ENCODE measurements around the gene RNF212. TPM values are rescaled to one million over a fixed set of nuclear protein-coding genes. Genes with fewer than 3 reads are reported as not detected.
"Not testable (repeated sequence)": the region's sequence is repeated elsewhere in the genome, so short reads cannot be mapped to it uniquely, and the experiment has no call there.

Gene RNF212
- total RNA-seq, 6 experiments from 2014 or later, result not detected

DNA sequence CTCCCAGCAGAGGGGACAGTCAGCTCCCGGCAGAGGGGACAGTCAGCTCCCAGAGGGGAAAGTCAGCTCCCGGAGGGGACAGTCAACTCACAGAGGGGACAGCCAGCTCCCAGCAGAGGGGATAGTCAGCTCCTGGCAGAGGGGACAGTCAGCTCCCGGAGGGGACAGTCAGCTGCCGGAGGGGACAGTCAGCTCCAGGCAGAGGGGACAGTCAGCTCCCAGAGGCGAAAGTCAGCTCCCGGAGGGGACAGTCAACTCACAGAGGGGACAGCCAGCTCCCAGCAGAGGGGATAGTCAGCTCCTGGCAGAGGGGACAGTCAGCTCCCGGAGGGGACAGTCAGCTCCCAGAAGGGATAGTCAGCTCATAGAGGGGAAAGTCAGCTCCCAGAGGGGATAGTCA lies 59.5 kb downstream of the RNF212 start:
- not testable (repeated sequence) for H3K27ac Mint-ChIP-seq; H3K9me3 Mint-ChIP-seq; H3K4me3 Mint-ChIP-seq; H3K36me3 Mint-ChIP-seq (ENCODE audit: low read depth); DNase-seq
- Mint-ChIP-seq H3K4me1 (ENCODE audit: low read depth) (peaks cover 18% of the 10 kb centered on the region), H3K27me3 (ENCODE audit: insufficient read depth) (peaks cover 59% of the 10 kb centered on the region)

DNA sequence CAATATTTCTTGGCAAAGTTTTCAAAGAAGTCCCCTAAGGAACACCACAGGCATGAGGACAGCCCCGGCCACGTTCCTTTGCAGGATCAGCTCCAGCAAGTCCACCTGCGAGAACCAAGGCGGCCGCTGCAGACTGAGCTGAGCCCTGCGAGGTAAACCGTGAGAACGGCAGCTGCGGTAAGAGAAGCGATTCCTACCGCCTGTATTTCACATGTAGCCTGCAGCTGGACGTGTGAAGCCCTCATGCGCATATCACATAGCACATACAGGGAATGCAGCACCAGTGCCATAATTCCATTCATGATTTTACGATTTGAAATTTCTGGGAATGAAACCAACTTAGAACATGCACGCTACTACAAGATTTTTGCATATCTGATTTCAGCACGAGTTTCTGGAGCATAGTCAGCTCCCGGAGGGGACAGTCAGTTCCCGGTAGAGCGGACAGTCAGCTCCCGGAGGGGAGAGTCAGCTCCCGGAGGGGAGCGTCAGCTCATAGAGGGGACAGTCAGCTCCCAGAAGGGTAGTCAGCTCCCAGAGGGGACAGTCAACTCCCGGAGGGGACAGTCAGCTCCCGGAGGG lies 60.2 kb downstream of the RNF212 start:
- Mint-ChIP-seq H3K9me3 (no peaks in the 10 kb centered on the region), H3K4me3 (peak overlapping the region; percentile 37; the same call in 1 of the 2 replicates), H3K27me3 (ENCODE audit: insufficient read depth) (peaks cover 54% of the 10 kb centered on the region), H3K36me3 (ENCODE audit: low read depth) (no peaks in the 10 kb centered on the region), H3K4me1 (ENCODE audit: low read depth) (peaks cover 16% of the 10 kb centered on the region), H3K27ac (peak overlapping the region; percentile 61; the same call in 1 of the 2 replicates)
- DNase-seq, result peak; percentile 79
- TF ChIP-seq, protein P1, sequence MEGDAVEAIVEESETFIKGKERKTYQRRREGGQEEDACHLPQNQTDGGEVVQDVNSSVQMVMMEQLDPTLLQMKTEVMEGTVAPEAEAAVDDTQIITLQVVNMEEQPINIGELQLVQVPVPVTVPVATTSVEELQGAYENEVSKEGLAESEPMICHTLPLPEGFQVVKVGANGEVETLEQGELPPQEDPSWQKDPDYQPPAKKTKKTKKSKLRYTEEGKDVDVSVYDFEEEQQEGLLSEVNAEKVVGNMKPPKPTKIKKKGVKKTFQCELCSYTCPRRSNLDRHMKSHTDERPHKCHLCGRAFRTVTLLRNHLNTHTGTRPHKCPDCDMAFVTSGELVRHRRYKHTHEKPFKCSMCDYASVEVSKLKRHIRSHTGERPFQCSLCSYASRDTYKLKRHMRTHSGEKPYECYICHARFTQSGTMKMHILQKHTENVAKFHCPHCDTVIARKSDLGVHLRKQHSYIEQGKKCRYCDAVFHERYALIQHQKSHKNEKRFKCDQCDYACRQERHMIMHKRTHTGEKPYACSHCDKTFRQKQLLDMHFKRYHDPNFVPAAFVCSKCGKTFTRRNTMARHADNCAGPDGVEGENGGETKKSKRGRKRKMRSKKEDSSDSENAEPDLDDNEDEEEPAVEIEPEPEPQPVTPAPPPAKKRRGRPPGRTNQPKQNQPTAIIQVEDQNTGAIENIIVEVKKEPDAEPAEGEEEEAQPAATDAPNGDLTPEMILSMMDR (IDR thresholded peaks at IDR 0.05), result no peak

DNA sequence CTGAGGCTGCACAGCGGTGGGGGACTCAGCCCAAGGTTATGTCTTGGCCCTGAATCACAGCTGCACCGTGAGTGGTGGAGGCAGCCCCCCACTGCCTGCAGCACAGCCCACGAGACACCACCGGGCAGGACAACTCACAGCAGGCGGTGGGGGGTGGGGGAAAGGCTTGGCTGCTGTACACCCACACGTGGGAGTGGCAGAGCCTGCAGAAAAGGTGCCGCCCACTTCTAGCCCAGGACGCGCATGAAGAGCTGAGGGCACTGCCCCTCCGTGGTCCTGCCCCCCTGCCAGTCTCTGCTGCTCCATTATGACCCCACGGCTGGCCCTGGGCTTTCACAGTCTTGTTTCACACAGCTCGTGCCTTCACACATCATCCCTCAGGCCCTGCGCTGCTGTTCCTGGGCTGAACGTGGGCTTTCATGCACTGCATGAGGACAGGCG lies 61.1 kb downstream of the RNF212 start:
- Mint-ChIP-seq H3K4me3 (0 out of 2 replicates have a peak overlapping the region, but pooled peaks have one; percentile 42), H3K27me3 (ENCODE audit: insufficient read depth) (peaks cover 46% of the 10 kb centered on the region), H3K9me3 (no peaks in the 10 kb centered on the region), H3K27ac (no peak overlapping the region), H3K36me3 (ENCODE audit: low read depth) (no peaks in the 10 kb centered on the region), H3K4me1 (ENCODE audit: low read depth) (peaks cover 19% of the 10 kb centered on the region)
- TF ChIP-seq, protein P1 (IDR thresholded peaks at IDR 0.05), result no peak
- DNase-seq, result no peak

DNA sequence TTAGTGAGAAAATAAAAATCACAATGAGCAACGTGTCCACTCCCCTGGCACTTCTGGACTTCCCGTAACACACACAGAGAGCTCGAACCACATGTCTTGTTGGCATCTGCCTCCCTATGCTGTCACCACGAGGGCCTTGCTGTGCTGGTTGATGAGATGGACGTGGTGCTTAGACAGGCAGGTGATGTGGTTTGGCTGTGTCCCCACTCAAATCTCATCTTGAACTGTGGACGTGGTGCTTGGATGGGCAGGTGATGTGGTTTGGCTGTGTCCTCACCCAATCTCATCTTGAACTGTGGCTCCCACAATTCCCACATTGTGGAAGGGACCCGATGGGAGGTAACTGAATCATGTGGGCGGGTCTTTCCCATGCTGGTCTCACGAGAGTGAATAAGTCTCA lies 61.9 kb downstream of the RNF212 start:
- H3K27me3 Mint-ChIP-seq (ENCODE audit: insufficient read depth), result peaks cover 41% of the 10 kb centered on the region
- peaks cover 26% of the 10 kb centered on the region for H3K4me1 Mint-ChIP-seq (ENCODE audit: low read depth)

DNA sequence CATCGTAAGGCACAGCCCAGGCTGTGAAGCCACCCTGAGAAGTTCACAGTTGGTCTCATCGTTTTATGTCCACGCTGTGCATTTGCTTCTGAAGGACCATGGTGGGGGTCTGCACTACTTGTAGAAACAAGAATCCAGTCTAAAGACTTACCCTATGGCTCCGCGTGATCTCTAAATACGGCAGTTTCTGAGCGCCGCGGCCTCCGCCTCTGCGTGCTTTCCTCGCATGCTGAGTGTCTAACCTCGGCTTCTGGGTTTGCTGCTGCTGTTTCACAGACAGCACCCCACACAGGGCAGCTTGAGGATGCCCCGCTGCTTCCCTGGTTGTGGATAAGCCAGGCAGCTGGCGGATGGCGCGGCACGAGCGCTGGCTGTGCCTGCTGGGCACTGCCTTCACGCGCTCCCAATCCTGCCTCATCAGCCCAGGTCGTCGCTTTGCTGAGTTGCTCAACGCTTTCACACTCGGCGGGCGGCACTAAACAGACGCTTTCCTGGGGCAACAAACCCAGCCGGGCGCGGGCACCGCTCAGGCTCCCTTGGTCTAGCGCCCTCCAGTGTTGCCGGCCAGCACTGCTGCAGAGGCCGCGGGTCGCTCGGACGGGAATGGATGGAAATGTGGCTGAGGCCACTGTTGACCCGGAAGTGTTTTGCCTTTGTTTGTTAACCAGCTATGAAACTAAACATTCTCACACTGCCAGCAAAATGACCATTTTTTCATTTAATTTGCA lies 62.7 kb downstream of the RNF212 start:
- TF ChIP-seq, protein P1 (IDR thresholded peaks at IDR 0.05), result no peak
- peaks cover 26% of the 10 kb centered on the region for H3K4me1 Mint-ChIP-seq (ENCODE audit: low read depth)
- no peaks in the 10 kb centered on the region for H3K9me3 Mint-ChIP-seq
- no peak overlapping the region for H3K4me3 Mint-ChIP-seq
- H3K27me3 Mint-ChIP-seq (ENCODE audit: insufficient read depth), result peaks cover 34% of the 10 kb centered on the region
- no peak overlapping the region for H3K27ac Mint-ChIP-seq
- no peak for DNase-seq
- no peaks in the 10 kb centered on the region for H3K36me3 Mint-ChIP-seq (ENCODE audit: low read depth)

More for the DNA sequence above, 61.9 kb downstream of the RNF212 start:
- Mint-ChIP-seq H3K4me3 (no peak overlapping the region), H3K27ac (no peak overlapping the region), H3K36me3 (ENCODE audit: low read depth) (no peaks in the 10 kb centered on the region), H3K9me3 (no peaks in the 10 kb centered on the region)
- no peak for DNase-seq
- TF ChIP-seq, protein P1 (IDR thresholded peaks at IDR 0.05), result no peak

DNA sequence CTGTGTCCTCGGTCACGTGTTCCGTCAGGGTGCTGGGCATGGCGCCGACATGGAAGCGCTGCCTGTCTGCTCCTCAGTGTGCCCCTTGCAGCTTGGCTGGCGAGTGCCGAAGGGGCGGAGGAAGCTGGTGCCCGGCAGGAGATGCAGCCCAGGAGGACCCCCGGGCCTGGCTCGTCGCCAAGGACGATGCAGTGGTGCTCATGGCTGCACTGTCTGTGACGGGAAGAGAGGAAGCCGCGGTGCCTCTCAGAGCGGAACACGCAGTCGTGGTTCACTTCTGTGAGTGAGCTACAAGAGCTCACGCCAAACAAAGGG lies 63.8 kb downstream of the RNF212 start:
- H3K4me3 Mint-ChIP-seq, result no peak overlapping the region
- peaks cover 29% of the 10 kb centered on the region for H3K4me1 Mint-ChIP-seq (ENCODE audit: low read depth)
- no peaks in the 10 kb centered on the region for H3K9me3 Mint-ChIP-seq
- peaks cover 33% of the 10 kb centered on the region for H3K27me3 Mint-ChIP-seq (ENCODE audit: insufficient read depth)
- DNase-seq, result no peak
- H3K36me3 Mint-ChIP-seq (ENCODE audit: low read depth), result no peaks in the 10 kb centered on the region
- TF ChIP-seq, protein P1 (IDR thresholded peaks at IDR 0.05), result no peak
- no peak overlapping the region for H3K27ac Mint-ChIP-seq

Data from HFFc6 (cell line).